Non-pigmented ciliary epithelial cell (primary cell): Measurements from ENCODE around the gene FAM169A.
"Not testable (repeated sequence)": the region's sequence is repeated elsewhere in the genome, so short reads cannot be mapped to it uniquely, and the experiment has no call there.

Experiments used
- DNase-seq: peaks from one replicate; pipeline ENCODE4 v3.0.0-alpha.2; 2010; ENCODE audit warnings: low read depth

FAM169A gene

GRCh38 chr5:74866596-74867162 lies 492 bp upstream of the FAM169A start:
- DNase-seq, result no peak

GRCh38 chr5:74865256-74865803 lies 857 bp downstream of the FAM169A start:
- no peak for DNase-seq

- DNase-seq, result no peak
Measured at GRCh38 chr5:74864823-74865222, 1.4 kb downstream of the FAM169A start.

GRCh38 chr5:74863726-74864125 lies 2.5 kb downstream of the FAM169A start:
- no peak for DNase-seq

GRCh38 chr5:74862221-74862620 lies 4.0 kb downstream of the FAM169A start:
- no peak for DNase-seq

- not testable (repeated sequence) for DNase-seq
Measured at GRCh38 chr5:74856975-74857374, 9.2 kb downstream of the FAM169A start.

GRCh38 chr5:74853256-74853655 lies 12.9 kb downstream of the FAM169A start:
- DNase-seq, result no peak

GRCh38 chr5:74851684-74852353 lies 14.4 kb downstream of the FAM169A start:
- DNase-seq, result no peak

GRCh38 chr5:74850789-74851425 lies 15.3 kb downstream of the FAM169A start:
- no peak for DNase-seq

- DNase-seq, result no peak
Measured at GRCh38 chr5:74850030-74850429, 16.2 kb downstream of the FAM169A start.

GRCh38 chr5:74848553-74849025 lies 17.6 kb downstream of the FAM169A start:
- no peak for DNase-seq

- no peak for DNase-seq
Measured at GRCh38 chr5:74839229-74839628, 27.0 kb downstream of the FAM169A start.

- DNase-seq, result no peak
Measured at GRCh38 chr5:74838262-74838661, 27.9 kb downstream of the FAM169A start.

GRCh38 chr5:74837115-74837514 lies 29.1 kb downstream of the FAM169A start:
- no peak for DNase-seq

- DNase-seq, result no peak
Measured at GRCh38 chr5:74833537-74834266, 32.5 kb downstream of the FAM169A start.

GRCh38 chr5:74829413-74829812 lies 36.8 kb downstream of the FAM169A start:
- DNase-seq, result no peak

- DNase-seq, result no peak
Measured at GRCh38 chr5:74822288-74822687, 43.9 kb downstream of the FAM169A start.

GRCh38 chr5:74816875-74817274 lies 49.3 kb downstream of the FAM169A start:
- DNase-seq, result no peak

GRCh38 chr5:74810915-74811314 lies 55.3 kb downstream of the FAM169A start:
- DNase-seq, result no peak

GRCh38 chr5:74801941-74802340 lies 64.2 kb downstream of the FAM169A start:
- no peak for DNase-seq

- DNase-seq, result no peak
Measured at GRCh38 chr5:74801197-74801596, 65.0 kb downstream of the FAM169A start.
